ENCODE measurements around the gene MED27. TPM values are rescaled to one million over a fixed set of nuclear protein-coding genes. Genes with fewer than 3 reads are reported as not detected.

The MED27 gene
- total RNA-seq, 3 donors from 2014 or later: 13.0 to 16.3 (median 14.4) TPM

- intact Hi-C loops (cut with DNase I, micrococcal nuclease): no loop called here
- DNase-seq (no peak), ATAC-seq (no peak)
- TF ChIP-seq CTCF (IDR thresholded peaks at IDR 0.05): no peak
- Histone ChIP-seq H3K36me3 (ENCODE audit: low read depth) (no peaks in the 10 kb centered on the region), H3K4me1 (ENCODE audit: low read depth) (no peaks in the 10 kb centered on the region), H3K4me3 (no peak overlapping the region), H3K9me3 (no peaks in the 10 kb centered on the region)
These were observed 38.9 kb downstream of the MED27 start for GRCh38 chr9:132040808-132041207.

DNA sequence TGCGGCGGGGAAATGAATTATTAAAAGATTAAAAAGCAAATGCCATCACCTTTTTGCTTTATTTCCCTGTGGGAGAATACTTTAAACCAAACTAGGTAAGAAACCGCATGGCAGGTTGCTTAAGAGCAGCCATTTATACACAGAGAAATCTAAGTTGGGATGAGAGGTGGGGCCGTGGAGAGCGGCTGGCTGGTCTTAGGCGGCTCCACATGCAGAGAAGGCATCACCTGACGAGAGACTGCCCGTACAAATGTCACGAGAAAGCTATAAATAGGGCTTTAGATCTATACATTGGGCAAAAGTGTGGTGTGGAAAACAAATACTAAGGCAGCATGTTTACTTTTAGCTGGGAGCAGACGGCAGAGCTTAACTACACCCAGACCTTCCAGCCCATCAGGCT, 39.4 kb downstream of the MED27 start:
- no peak for TF ChIP-seq CTCF (IDR thresholded peaks at IDR 0.05)
- no peak overlapping the region for H3K4me3 ChIP-seq
- no peaks in the 10 kb centered on the region for H3K9me3 ChIP-seq
- H3K36me3 ChIP-seq (ENCODE audit: low read depth): no peaks in the 10 kb centered on the region
- DNase-seq (no peak), ATAC-seq (no peak)
- H3K4me1 ChIP-seq (ENCODE audit: low read depth): no peaks in the 10 kb centered on the region
- intact Hi-C loops (cut with DNase I, micrococcal nuclease): no loop called here

GRCh38 chr9:132039284-132039683, 40.4 kb downstream of the MED27 start:
- TF ChIP-seq CTCF (IDR thresholded peaks at IDR 0.05): no peak
- intact Hi-C loops (cut with DNase I, micrococcal nuclease): no loop called here
- Histone ChIP-seq H3K4me1 (ENCODE audit: low read depth) (no peaks in the 10 kb centered on the region), H3K4me3 (no peak overlapping the region), H3K36me3 (ENCODE audit: low read depth) (no peaks in the 10 kb centered on the region), H3K9me3 (no peaks in the 10 kb centered on the region)
- ATAC-seq (no peak), DNase-seq (no peak)

- H3K4me1 ChIP-seq (ENCODE audit: low read depth): no peaks in the 10 kb centered on the region
- no peak overlapping the region for H3K4me3 ChIP-seq
- DNase-seq: no peak
- intact Hi-C loops (cut with DNase I, micrococcal nuclease): no loop called here
- no peak for TF ChIP-seq CTCF (IDR thresholded peaks at IDR 0.05)
- ATAC-seq: no peak
- H3K9me3 ChIP-seq: no peaks in the 10 kb centered on the region
- H3K36me3 ChIP-seq (ENCODE audit: low read depth): no peaks in the 10 kb centered on the region
These were observed 42.2 kb downstream of the MED27 start for GRCh38 chr9:132037458-132037857.

DNA sequence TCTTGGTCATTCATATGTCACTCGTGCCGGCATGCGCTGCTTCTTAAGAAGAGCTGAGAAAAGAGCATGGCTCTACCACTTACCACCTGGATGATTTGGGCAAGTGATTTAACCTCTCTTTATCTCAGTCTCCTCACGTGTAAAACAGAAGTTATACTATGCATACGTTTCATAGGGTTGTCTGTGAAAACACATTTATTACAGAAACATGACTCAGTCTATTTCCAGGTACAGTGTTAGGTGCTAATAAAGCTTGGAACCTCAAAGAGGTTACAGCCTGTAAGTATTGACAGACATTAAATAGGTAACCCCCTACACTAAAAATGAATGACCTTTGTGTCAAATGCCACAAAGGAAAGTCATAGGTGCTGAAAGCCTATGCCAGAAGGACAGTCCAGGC, 43.1 kb downstream of the MED27 start:
- TF ChIP-seq CTCF (IDR thresholded peaks at IDR 0.05): no peak
- DNase-seq: no peak
- Histone ChIP-seq H3K36me3 (ENCODE audit: low read depth) (no peaks in the 10 kb centered on the region), H3K9me3 (no peaks in the 10 kb centered on the region), H3K4me1 (ENCODE audit: low read depth) (no peaks in the 10 kb centered on the region), H3K4me3 (no peak overlapping the region)
- no peak for ATAC-seq
- intact Hi-C loops (cut with DNase I, micrococcal nuclease): no loop called here

GRCh38 chr9:132035679-132036078, 44.0 kb downstream of the MED27 start:
- H3K4me3 ChIP-seq: no peak overlapping the region
- H3K36me3 ChIP-seq (ENCODE audit: low read depth): no peaks in the 10 kb centered on the region
- ATAC-seq (no peak), DNase-seq (no peak)
- H3K4me1 ChIP-seq (ENCODE audit: low read depth): no peaks in the 10 kb centered on the region
- TF ChIP-seq CTCF (IDR thresholded peaks at IDR 0.05): no peak
- no peaks in the 10 kb centered on the region for H3K9me3 ChIP-seq
- intact Hi-C loops (cut with DNase I, micrococcal nuclease): no loop called here

All from mucosa of descending colon (tissue), 3 donors.